Lower leg skin (tissue), 4 donors: ENCODE measurements around the gene ZNF710. TPM values are rescaled to one million over a fixed set of nuclear protein-coding genes. Genes with fewer than 3 reads are reported as not detected.
"Not testable (repeated sequence)": the region's sequence is repeated elsewhere in the genome, so short reads cannot be mapped to it uniquely, and the experiment has no call there.

Experiments
- DNase-seq, 2 donors: peaks; one replicate each; pipeline ENCODE4 v3.0.0-alpha.2; 2019; ENCODE audit warnings: low spot score in 2 of 2
- H3K4me3 ChIP-seq: fragments of 200-600 bp; sonication (generic); 2 replicates; pipeline ENCODE4 v1.5.1; 2017; ENCODE audit warnings: mild to moderate bottlenecking, low read depth; ENCODE audit not compliant: poor library complexity, severe bottlenecking
- CTCF ChIP-seq, 3 donors: fragments of 450-650 bp; IDR thresholded peaks; one replicate each; pipeline ENCODE4 v1.5.1; 2016; ENCODE audit warnings: antibody characterized with exemption in 3 of 3, mild to moderate bottlenecking in 3 of 3, moderate library complexity in 2 of 3
- POLR2A ChIP-seq, 2 donors: fragments of 450-650 bp; IDR thresholded peaks; one replicate each; pipeline ENCODE4 v1.6.1; 2016 to 2017; ENCODE audit warnings: antibody characterized with exemption in 2 of 2, mild to moderate bottlenecking in 1 of 2, moderate library complexity in 1 of 2
- WGBS, 2 donors: methylation state at CpG; one replicate each; pipeline ENCODE4 v1.1.5; 2018; 5-methylcytosine and 5-hydroxymethylcytosine counted together
- intact Hi-C: fragments of 100-400 bp; cut with DNase I; formaldehyde crosslinking; loops from one replicate; pipeline ENCODE4 v1.15.0; 2023; ENCODE audit warnings: low total_unique reads
- total RNA-seq, 4 donors: library from RNA; depleted of rRNA; stranded (reverse); fragments of >200 nt; gene quantifications; one replicate each; pipeline ENCODE4 v1.1.0, GENCODE V29; 2016

ZNF710 gene
- total RNA-seq, 4 donors from 2014 or later: 27.2 to 34.3 (median 32.4) TPM

- TF ChIP-seq POLR2A (IDR thresholded peaks at IDR 0.05) (no peak), CTCF (IDR thresholded peaks at IDR 0.05) (no peak)
- DNase-seq: no peak
- intact Hi-C loops: no loop called here
- H3K4me3 ChIP-seq: no peak overlapping the region
- 40 to 43% methylated on average over 3 of the region's 3 CpGs for WGBS, 2 donors
These were observed 36.7 kb upstream of the ZNF710 start for GRCh38 chr15:89964232-89964954.

- H3K4me3 ChIP-seq: no peak overlapping the region
- WGBS, 2 donors: 77 to 91% methylated on average over 4 of the region's 4 CpGs
- TF ChIP-seq POLR2A (IDR thresholded peaks at IDR 0.05): no peak
- DNase-seq: no peak
- intact Hi-C loops: no loop called here
These were observed 33.2 kb upstream of the ZNF710 start for GRCh38 chr15:89967881-89968280.

- intact Hi-C loops: no loop called here
- WGBS, 2 donors: 28 to 41% methylated on average over 2 to 4 of the region's 4 CpGs
These were observed 29.5 kb upstream of the ZNF710 start for GRCh38 chr15:89971592-89971997.

GRCh38 chr15:89972085-89972484 lies 29.0 kb upstream of the ZNF710 start:
- 83 to 92% methylated on average over 5 of the region's 5 CpGs for WGBS, 2 donors
- intact Hi-C loops: no loop called here
- TF ChIP-seq POLR2A (IDR thresholded peaks at IDR 0.05) (no peak), CTCF (IDR thresholded peaks at IDR 0.05) (no peak)

More at GRCh38 chr15:89971592-89971997, 29.5 kb upstream of the ZNF710 start:
- TF ChIP-seq CTCF (IDR thresholded peaks at IDR 0.05) (no peak), POLR2A (IDR thresholded peaks at IDR 0.05) (no peak)
- no peak overlapping the region for H3K4me3 ChIP-seq
- no peak for DNase-seq

GRCh38 chr15:89975482-89976245 lies 25.5 kb upstream of the ZNF710 start:
- intact Hi-C loops: no loop called here
- no peak for DNase-seq
- no peak overlapping the region for H3K4me3 ChIP-seq
- no peak for TF ChIP-seq POLR2A (IDR thresholded peaks at IDR 0.05)
- TF ChIP-seq CTCF (IDR thresholded peaks at IDR 0.05): no peak
- 71 to 78% methylated on average over 8 of the region's 8 CpGs for WGBS, 2 donors

More at GRCh38 chr15:89972085-89972484, 29.0 kb upstream of the ZNF710 start:
- no peak overlapping the region for H3K4me3 ChIP-seq
- no peak for DNase-seq

GRCh38 chr15:89976246-89976600 lies 24.9 kb upstream of the ZNF710 start:
- intact Hi-C loops: no loop called here
- no peak for DNase-seq
- WGBS, 2 donors: 66 to 81% methylated on average over 5 of the region's 5 CpGs
- no peak overlapping the region for H3K4me3 ChIP-seq
- TF ChIP-seq POLR2A (IDR thresholded peaks at IDR 0.05) (no peak), CTCF (IDR thresholded peaks at IDR 0.05) (no peak)

GRCh38 chr15:89977836-89978235 lies 23.3 kb upstream of the ZNF710 start:
- H3K4me3 ChIP-seq, DNase-seq, intact Hi-C loops: not testable (repeated sequence)
- 94 to 98% methylated on average over 13 to 21 of the region's 31 CpGs for WGBS, 2 donors
